Urothelium cell line (cell line): ENCODE measurements around the gene SMOC2.

ENCODE experiments used
- DNase-seq: peaks from one replicate; pipeline ENCODE4 v3.0.0; 2011; ENCODE audit warnings: low spot score, mixed read lengths
- FAIRE-seq: peaks from 2 replicates; lab custom pipeline; 2011; peaks lifted over from hg19 to GRCh38; lab: Jason Lieb, UNC

The SMOC2 gene

DNA sequence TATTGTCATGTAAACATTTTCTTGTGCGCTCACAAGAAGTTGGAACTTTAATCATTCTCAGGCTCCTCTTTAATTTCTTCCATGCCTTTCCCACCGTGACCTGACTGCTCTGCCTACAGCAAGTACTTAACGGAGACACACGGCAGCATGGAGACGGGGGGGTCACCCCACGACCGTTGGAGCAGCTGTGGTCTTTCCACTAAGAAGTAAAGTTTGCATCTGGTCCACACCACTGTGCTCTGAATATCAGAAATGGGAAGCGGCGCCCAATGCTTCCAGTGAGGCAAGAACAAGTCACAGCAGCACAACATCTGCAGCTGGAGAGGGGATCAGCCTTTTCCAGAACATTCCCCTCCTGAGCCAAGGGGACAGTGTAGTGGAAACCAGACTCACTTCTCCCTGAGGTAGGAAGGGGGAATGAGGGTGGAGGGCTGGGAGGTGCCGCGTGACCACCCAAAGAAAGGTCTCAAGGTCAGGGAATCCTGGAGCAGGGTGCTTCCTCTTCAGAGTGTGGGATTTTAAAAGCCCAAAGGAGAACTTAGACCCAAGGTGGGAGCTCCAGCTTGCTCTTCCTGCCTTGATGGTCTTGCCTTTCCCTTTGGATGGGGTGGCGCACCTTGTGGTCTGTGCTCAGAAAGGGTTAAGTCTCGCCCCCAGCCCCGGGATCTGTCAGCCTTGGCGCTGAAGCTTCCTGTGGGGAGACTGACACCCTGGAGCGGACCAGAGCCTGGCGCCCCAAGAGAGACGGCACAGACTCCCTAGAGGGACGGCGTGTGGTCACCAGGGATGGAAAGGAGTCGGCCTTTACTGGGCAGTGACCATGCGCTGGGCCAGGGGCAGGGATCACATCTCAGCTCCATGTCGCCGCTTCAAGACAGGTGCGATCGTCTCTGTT lies 25.6 kb upstream of the SMOC2 start:
- no peak for DNase-seq
- no peak for FAIRE-seq

DNA sequence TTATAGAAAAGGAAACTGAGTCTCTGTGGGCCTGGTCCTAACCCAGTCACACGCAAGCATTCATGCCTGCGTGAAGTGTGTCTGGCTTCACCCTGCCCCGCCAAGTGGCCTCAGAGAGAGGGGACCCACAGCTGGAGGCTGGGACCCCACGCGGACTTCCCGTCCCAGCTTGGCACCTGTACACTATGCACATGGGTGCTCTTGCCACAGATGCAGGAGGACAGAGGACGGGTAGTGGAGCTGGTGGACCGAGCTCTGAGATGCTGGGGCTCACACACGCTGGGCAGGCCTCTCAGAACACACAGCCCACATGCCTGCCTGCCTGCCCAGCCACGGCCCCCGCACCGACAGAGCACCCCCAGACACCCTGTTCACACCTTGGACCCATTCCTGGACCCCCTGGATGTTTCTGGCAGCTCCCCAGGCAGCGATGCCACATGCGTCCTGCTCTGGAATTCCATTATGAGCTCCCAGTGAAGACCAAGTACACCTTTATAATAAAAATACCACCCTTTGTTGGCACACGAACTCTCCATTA lies 24.9 kb upstream of the SMOC2 start:
- DNase-seq, result no peak
- FAIRE-seq, result no peak

- no peak for FAIRE-seq
- DNase-seq, result no peak
These were observed 24.5 kb upstream of the SMOC2 start for GRCh38 chr6:168416531-168416930.

DNA sequence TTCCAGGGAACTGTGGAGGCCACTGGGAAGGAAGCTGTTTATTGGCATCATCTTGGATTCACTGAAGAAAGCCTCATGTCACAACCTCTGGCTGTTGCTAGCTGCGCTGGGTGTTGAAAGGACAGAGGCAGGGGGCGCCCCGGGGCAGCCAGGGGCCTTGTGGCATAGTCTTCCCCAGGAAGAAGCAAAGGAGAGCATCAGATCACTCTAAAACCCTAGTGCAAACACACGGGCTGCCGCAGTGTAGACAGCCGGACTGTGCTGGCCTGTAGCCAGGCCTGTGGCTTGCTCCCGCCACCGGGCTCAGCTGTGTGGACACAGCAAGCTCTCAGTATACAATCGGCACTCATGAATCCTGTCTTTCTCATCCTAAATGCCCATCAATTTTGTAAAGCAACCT lies 23.8 kb upstream of the SMOC2 start:
- FAIRE-seq, result no peak
- no peak for DNase-seq

- FAIRE-seq, result no peak
- no peak for DNase-seq
These were observed 23.1 kb upstream of the SMOC2 start for GRCh38 chr6:168417679-168418557.

- DNase-seq (no peak), FAIRE-seq (no peak)
These were observed 22.3 kb upstream of the SMOC2 start for GRCh38 chr6:168418711-168419121.

- no peak for DNase-seq
- no peak for FAIRE-seq
These were observed 21.4 kb upstream of the SMOC2 start for GRCh38 chr6:168419569-168419968.

DNA sequence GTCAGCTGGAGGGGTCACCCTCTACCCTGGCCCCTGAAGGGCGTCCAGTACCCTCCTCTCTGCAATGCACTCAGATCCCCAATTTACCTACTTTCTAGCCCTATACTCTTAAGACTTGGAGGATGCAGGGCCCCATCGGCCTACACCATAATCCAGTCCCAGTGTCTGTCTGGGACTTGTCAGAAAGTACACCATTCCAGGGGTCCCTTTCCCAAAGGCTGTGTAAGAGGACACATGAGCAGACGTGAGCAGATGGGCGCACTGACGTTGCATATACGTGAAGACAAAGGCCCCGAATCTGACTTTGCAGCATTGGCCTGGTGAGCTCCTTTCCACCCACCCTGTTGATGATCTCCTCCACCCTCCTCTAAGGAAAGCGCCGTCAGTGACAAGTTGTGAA lies 20.9 kb upstream of the SMOC2 start:
- FAIRE-seq, result no peak
- DNase-seq, result no peak

- DNase-seq (no peak), FAIRE-seq (no peak)
These were observed 20.3 kb upstream of the SMOC2 start for GRCh38 chr6:168420706-168421105.

- DNase-seq (no peak), FAIRE-seq (no peak)
These were observed 13.8 kb upstream of the SMOC2 start for GRCh38 chr6:168427184-168427583.

- DNase-seq (no peak), FAIRE-seq (no peak)
These were observed 12.7 kb upstream of the SMOC2 start for GRCh38 chr6:168428052-168428826.

DNA sequence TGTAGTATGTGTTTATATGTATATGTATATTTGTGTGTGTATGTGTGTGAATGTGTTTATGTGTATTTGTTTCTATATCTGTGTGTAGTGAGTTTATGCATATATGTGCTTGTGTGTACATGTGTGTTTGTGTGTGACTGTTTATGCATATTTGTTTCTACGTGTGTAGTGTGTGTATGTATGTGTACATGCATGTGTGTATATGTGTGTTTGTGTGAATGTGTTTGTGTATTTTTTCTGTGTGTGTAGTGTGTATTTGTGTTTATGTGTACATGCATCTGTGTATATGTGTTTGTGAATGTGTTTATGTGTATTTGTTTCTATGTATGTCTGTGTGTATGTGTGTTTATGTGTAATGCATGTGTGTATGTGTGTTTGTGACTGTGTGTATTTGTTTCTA lies 12.1 kb upstream of the SMOC2 start:
- FAIRE-seq, result no peak

GRCh38 chr6:168432196-168432595 lies 8.8 kb upstream of the SMOC2 start:
- FAIRE-seq (no peak), DNase-seq (no peak)

More for the DNA sequence above, 12.1 kb upstream of the SMOC2 start:
- DNase-seq, result no peak

DNA sequence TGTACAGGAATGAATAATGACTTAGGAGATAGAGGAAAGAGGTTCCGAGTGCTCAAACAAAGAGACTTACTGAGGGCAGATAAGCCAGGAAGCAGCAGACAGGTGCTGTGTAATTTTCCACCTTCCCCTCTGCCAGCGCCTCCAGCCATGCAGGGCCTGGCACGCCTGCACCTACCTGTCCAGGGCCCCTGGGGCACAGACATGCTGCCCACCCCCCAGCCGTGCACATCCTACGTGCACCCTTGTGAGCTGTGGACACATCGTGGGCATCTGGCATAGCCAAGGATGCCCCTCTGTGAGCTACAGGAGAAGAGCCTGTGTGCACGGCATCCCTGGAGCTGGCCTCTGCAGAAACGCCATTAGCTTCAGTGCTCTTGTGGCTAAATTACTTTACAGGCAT lies 7.1 kb upstream of the SMOC2 start:
- no peak for DNase-seq
- no peak for FAIRE-seq

DNA sequence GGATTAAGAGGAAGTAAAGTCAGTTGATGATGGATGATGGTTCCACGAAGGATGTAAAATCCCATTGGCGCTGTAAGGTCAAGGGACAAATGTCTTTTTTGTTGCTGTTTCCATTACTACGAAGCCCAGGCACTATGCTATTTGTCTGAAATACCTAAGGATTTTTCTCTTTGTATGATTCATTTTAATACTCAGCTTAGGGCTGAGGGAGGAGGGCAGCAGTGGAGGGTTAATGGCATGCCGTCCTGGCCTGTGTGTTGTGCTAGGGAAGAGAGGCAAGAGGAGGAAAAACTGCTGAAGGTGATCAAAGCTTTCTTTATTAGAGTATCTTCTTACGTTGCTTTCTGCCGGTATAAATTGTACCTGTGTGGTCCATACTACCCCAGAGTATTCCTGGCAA lies 6.5 kb upstream of the SMOC2 start:
- FAIRE-seq, result no peak

DNA sequence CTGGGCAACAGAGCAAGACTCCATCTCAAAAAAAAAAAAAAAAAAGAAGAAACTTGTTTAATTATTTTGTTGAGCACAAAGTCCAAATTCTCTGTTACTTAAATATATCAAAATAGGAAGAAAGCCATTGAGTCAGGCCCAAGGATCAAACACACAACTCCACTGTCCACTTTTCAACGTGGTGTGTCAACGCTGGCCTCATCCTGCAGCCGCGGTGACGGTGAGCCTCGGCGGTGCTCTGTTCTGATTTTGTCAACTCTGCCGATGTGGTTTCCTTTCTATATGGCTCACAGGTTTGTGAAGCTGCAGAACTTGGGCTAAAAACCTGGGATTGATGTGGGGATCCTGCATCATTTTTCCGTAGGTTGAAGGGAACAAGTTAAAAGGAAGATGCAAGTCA lies 3.2 kb upstream of the SMOC2 start:
- FAIRE-seq, result no peak

More for the DNA sequence above, 6.5 kb upstream of the SMOC2 start:
- no peak for DNase-seq

DNA sequence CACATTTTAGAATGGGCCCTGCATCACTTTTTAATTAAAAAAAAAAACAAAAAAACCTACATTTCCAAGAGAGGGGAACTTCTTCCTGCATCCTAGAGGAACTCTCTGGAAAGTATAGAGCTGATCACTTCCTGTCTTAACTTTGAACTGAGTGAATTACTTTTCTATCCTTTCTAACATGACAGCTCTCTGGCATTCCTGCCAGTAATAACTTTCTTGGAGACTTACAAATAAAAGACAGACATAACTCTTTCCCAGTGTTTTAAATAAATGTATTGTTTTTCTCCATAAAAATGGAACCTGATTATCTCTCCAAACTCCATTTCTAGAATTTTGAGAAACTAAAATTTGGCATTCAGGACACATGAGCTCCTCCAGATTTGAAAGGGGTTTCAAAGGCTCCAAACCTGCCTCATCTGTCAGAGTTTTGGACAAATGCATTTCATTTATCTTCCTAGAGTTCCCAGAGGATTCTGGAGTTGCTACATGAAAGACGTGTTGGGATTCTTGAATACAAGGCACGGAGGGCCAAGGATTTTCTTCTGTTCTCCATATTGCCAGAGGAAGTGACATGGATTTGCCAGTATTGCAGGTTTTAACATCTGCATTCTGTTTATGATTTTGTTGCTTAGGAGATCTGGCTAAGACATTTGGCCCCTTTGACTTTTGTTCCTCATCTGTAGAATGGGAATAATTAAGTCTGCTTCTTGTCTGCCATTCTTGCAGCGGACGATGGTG lies 2.0 kb upstream of the SMOC2 start:
- FAIRE-seq (no peak), DNase-seq (no peak)

More for the DNA sequence above, 3.2 kb upstream of the SMOC2 start:
- no peak for DNase-seq

DNA sequence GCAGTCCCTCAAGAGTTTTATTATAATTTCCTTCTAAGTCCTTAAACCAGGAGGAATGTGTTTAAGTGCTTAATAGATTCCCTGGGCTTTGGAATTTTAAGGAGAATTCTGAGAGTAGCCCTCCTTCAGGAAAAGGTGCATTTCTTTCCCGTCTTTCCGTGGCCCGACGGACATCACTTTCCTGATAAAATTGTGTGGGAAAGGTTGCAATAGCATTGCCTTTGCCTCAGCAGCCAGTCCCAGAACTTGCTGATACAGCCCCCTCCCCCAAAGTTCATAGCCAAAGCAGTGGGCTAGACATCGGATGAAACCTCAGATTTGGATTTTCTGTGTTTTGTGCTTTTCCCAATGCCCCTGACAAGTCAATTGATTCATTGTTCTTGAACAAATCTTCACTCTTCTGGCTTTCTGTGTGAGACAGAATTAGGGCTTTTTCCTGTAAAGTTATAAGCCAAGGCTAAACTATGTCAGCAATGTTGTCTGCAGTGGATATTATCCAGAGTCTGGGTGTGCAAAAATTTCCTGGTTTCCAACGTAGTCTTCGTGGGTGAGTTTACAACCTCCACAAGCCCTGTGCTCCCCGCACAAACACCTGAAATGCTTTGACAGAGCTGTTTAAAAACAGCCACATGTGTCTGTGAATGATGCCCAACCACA lies 1.1 kb upstream of the SMOC2 start:
- no peak for FAIRE-seq

More for the DNA sequence above, 1.1 kb upstream of the SMOC2 start:
- DNase-seq, result no peak
